Measurements from ENCODE around the gene MRTFB. TPM values are rescaled to one million over a fixed set of nuclear protein-coding genes. Genes with fewer than 3 reads are reported as not detected.
"Not testable (repeated sequence)": the region's sequence is repeated elsewhere in the genome, so short reads cannot be mapped to it uniquely, and the experiment has no call there.

MRTFB gene
- total RNA-seq, 3 donors from 2014 or later (not counting 1 experiment from before 2014, with no cell fraction given), result 12.8 to 22.8 (median 19.6) TPM

- Histone ChIP-seq H3K4me1 (ENCODE audit: control insufficient read depth, insufficient read depth, low read length) (no peaks in the 10 kb centered on the region), H3K27me3 (ENCODE audit: control insufficient read depth, insufficient read depth, low read length) (no peaks in the 10 kb centered on the region), H3K4me3 (ENCODE audit: low read length) (no peak overlapping the region), H3K27ac (ENCODE audit: low read length) (no peak overlapping the region), H3K36me3 (ENCODE audit: control insufficient read depth, insufficient read depth, low read length) (no peaks in the 10 kb centered on the region), H3K9me3 (ENCODE audit: control insufficient read depth, insufficient read depth, low read length) (no peaks in the 10 kb centered on the region)
- Mint-ChIP-seq H3K9me3 (no peaks in the 10 kb centered on the region), H3K4me3 (no peak overlapping the region), H3K36me3 (no peaks in the 10 kb centered on the region), H3K27ac (no peak overlapping the region), H3K27me3 (ENCODE audit: low read depth in 2 of 2) (no peaks in the 10 kb centered on the region), H3K4me1 (peaks cover 0 to 16% of the 10 kb centered on the region in 2 donors)
- no peak for TF ChIP-seq CTCF (IDR thresholded peaks at IDR 0.05)
- intact Hi-C loops (cut with micrococcal nuclease), result no loop called here
- DNase-seq (no peak), ATAC-seq (no peak)
- 92% methylated on average over 1 of the region's 4 CpGs for WGBS (ENCODE audit: insufficient coverage)
These were observed 49.2 kb downstream of the MRTFB start for GRCh38 chr16:14120335-14120734.

GRCh38 chr16:14121142-14121541, 50.0 kb downstream of the MRTFB start:
- H3K9me3 ChIP-seq (ENCODE audit: control insufficient read depth, insufficient read depth, low read length), result no peaks in the 10 kb centered on the region
- Mint-ChIP-seq H3K36me3 (no peaks in the 10 kb centered on the region), H3K4me3 (no peak overlapping the region), H3K4me1 (peaks cover 0 to 11% of the 10 kb centered on the region in 2 donors), H3K27ac (no peak overlapping the region), H3K27me3 (ENCODE audit: low read depth in 2 of 2) (no peaks in the 10 kb centered on the region), H3K9me3 (no peaks in the 10 kb centered on the region)
- no peaks in the 10 kb centered on the region for H3K4me1 ChIP-seq (ENCODE audit: control insufficient read depth, insufficient read depth, low read length)
- no peaks in the 10 kb centered on the region for H3K36me3 ChIP-seq (ENCODE audit: control insufficient read depth, insufficient read depth, low read length)
- 71% methylated on average over 2 of the region's 2 CpGs for WGBS (ENCODE audit: insufficient coverage)
- ATAC-seq (no peak), DNase-seq (no peak)
- H3K4me3 ChIP-seq (ENCODE audit: low read length), result no peak overlapping the region
- no peaks in the 10 kb centered on the region for H3K27me3 ChIP-seq (ENCODE audit: control insufficient read depth, insufficient read depth, low read length)
- no peak for TF ChIP-seq CTCF (IDR thresholded peaks at IDR 0.05)
- no peak overlapping the region for H3K27ac ChIP-seq (ENCODE audit: low read length)
- intact Hi-C loops (cut with micrococcal nuclease), result no loop called here

- H3K4me1 Mint-ChIP-seq, result peaks cover 0 to 10% of the 10 kb centered on the region in 2 donors
- H3K4me1 ChIP-seq (ENCODE audit: control insufficient read depth, insufficient read depth, low read length), result no peaks in the 10 kb centered on the region
- no peaks in the 10 kb centered on the region for H3K36me3 Mint-ChIP-seq
- no peaks in the 10 kb centered on the region for H3K36me3 ChIP-seq (ENCODE audit: control insufficient read depth, insufficient read depth, low read length)
- no peaks in the 10 kb centered on the region for H3K9me3 Mint-ChIP-seq
- DNase-seq (no peak), ATAC-seq (no peak)
- H3K27me3 Mint-ChIP-seq (ENCODE audit: low read depth in 2 of 2), result no peaks in the 10 kb centered on the region
- H3K4me3 Mint-ChIP-seq, result no peak overlapping the region
- WGBS (ENCODE audit: insufficient coverage), result 75% methylated on average over 1 of the region's 3 CpGs
- H3K4me3 ChIP-seq (ENCODE audit: low read length), result no peak overlapping the region
- no peak overlapping the region for H3K27ac Mint-ChIP-seq
- intact Hi-C loops (cut with micrococcal nuclease), result no loop called here
- no peaks in the 10 kb centered on the region for H3K27me3 ChIP-seq (ENCODE audit: control insufficient read depth, insufficient read depth, low read length)
- no peaks in the 10 kb centered on the region for H3K9me3 ChIP-seq (ENCODE audit: control insufficient read depth, insufficient read depth, low read length)
- no peak for TF ChIP-seq CTCF (IDR thresholded peaks at IDR 0.05)
- no peak overlapping the region for H3K27ac ChIP-seq (ENCODE audit: low read length)
These were observed 50.8 kb downstream of the MRTFB start for GRCh38 chr16:14121872-14122271.

- H3K9me3 Mint-ChIP-seq; H3K9me3 ChIP-seq (ENCODE audit: control insufficient read depth, insufficient read depth, low read length); H3K4me3 Mint-ChIP-seq; H3K4me3 ChIP-seq (ENCODE audit: low read length); DNase-seq; H3K27ac Mint-ChIP-seq; H3K36me3 ChIP-seq (ENCODE audit: control insufficient read depth, insufficient read depth, low read length); H3K36me3 Mint-ChIP-seq; H3K4me1 Mint-ChIP-seq; H3K27ac ChIP-seq (ENCODE audit: low read length); ATAC-seq; H3K27me3 ChIP-seq (ENCODE audit: control insufficient read depth, insufficient read depth, low read length); H3K4me1 ChIP-seq (ENCODE audit: control insufficient read depth, insufficient read depth, low read length); intact Hi-C loops (cut with micrococcal nuclease); H3K27me3 Mint-ChIP-seq (ENCODE audit: low read depth in 2 of 2): not testable (repeated sequence)
- WGBS (ENCODE audit: insufficient coverage), result 100% methylated on average over 1 of the region's 3 CpGs
These were observed 51.3 kb downstream of the MRTFB start for GRCh38 chr16:14122430-14122829.

Measured in natural killer cell (primary cell).